ENCODE data around the gene ZFPM1. TPM values are rescaled to one million over a fixed set of nuclear protein-coding genes. Genes with fewer than 3 reads are reported as not detected.

ZFPM1 gene
- total RNA-seq, 1 donor from 2014 or later, result 5.6 TPM

- Histone ChIP-seq H3K4me3 (no peak overlapping the region), H3K27ac (no peak overlapping the region), H3K36me3 (no peaks in the 10 kb centered on the region), H3K27me3 (ENCODE audit: low read depth) (peaks cover 4% of the 10 kb centered on the region), H3K9me3 (no peaks in the 10 kb centered on the region), H3K4me1 (no peaks in the 10 kb centered on the region)
- no peak for ATAC-seq
- no peak for DNase-seq
- intact Hi-C loops (cut with DNase I), result no loop called here
- TF ChIP-seq CTCF (IDR thresholded peaks at IDR 0.05), result no peak
These were observed 56.0 kb downstream of the ZFPM1 start for GRCh38 chr16:88508868-88509748.

GRCh38 chr16:88509749-88510069 lies 56.6 kb downstream of the ZFPM1 start:
- ATAC-seq (no peak), DNase-seq (no peak)
- H3K4me3 ChIP-seq, result no peak overlapping the region
- H3K27me3 ChIP-seq (ENCODE audit: low read depth), result peaks cover 4% of the 10 kb centered on the region
- TF ChIP-seq CTCF (IDR thresholded peaks at IDR 0.05), result no peak
- no peaks in the 10 kb centered on the region for H3K36me3 ChIP-seq
- no peaks in the 10 kb centered on the region for H3K9me3 ChIP-seq
- no peaks in the 10 kb centered on the region for H3K4me1 ChIP-seq
- intact Hi-C loops (cut with DNase I), result no loop called here
- no peak overlapping the region for H3K27ac ChIP-seq

- H3K9me3 ChIP-seq, result no peaks in the 10 kb centered on the region
- H3K36me3 ChIP-seq, result no peaks in the 10 kb centered on the region
- peaks cover 4% of the 10 kb centered on the region for H3K27me3 ChIP-seq (ENCODE audit: low read depth)
- no peak for TF ChIP-seq CTCF (IDR thresholded peaks at IDR 0.05)
- intact Hi-C loops (cut with DNase I), result no loop called here
- ATAC-seq (no peak), DNase-seq (no peak)
- no peak overlapping the region for H3K27ac ChIP-seq
- no peaks in the 10 kb centered on the region for H3K4me1 ChIP-seq
- H3K4me3 ChIP-seq, result no peak overlapping the region
These were observed 57.3 kb downstream of the ZFPM1 start for GRCh38 chr16:88510091-88510994.

- Histone ChIP-seq H3K4me1 (no peaks in the 10 kb centered on the region), H3K27me3 (ENCODE audit: low read depth) (peaks cover 4% of the 10 kb centered on the region), H3K9me3 (no peaks in the 10 kb centered on the region), H3K4me3 (no peak overlapping the region), H3K27ac (no peak overlapping the region), H3K36me3 (no peaks in the 10 kb centered on the region)
- no peak for ATAC-seq
- intact Hi-C loops (cut with DNase I), result no loop called here
- no peak for DNase-seq
- TF ChIP-seq CTCF (IDR thresholded peaks at IDR 0.05), result no peak
These were observed 58.0 kb downstream of the ZFPM1 start for GRCh38 chr16:88511060-88511459.

- no peaks in the 10 kb centered on the region for H3K4me1 ChIP-seq
- DNase-seq, result no peak
- H3K36me3 ChIP-seq, result no peaks in the 10 kb centered on the region
- H3K27ac ChIP-seq, result no peak overlapping the region
- intact Hi-C loops (cut with DNase I), result no loop called here
- no peak for TF ChIP-seq CTCF (IDR thresholded peaks at IDR 0.05)
- no peak overlapping the region for H3K4me3 ChIP-seq
- no peak for ATAC-seq
- H3K27me3 ChIP-seq (ENCODE audit: low read depth), result peaks cover 4% of the 10 kb centered on the region
- no peaks in the 10 kb centered on the region for H3K9me3 ChIP-seq
These were observed 58.8 kb downstream of the ZFPM1 start for GRCh38 chr16:88511906-88512305.

Data from lower lobe of right lung (tissue), 2 donors.